Adrenal gland (tissue), 5 donors: Measurements from ENCODE around the gene MCM3AP.

Experiments
- CTCF ChIP-seq, 6 experiments: fragments of 450-650 bp in 4 of 6; fragments of 200-600 bp in 2 of 6; sonication (generic) in 1 of 6; IDR thresholded peaks; 1 replicate in 5 of 6; 2 replicates in 1 of 6; pipeline versions ENCODE4 v1.5.1 to v1.8.0; 2016 to 2021; ENCODE audit warnings: antibody characterized with exemption in 6 of 6, mild to moderate bottlenecking in 2 of 6, moderate library complexity in 1 of 6
- POLR2A ChIP-seq, 2 donors: fragments of 450-650 bp; IDR thresholded peaks; one replicate each; pipeline ENCODE4 v1.6.1; 2017; ENCODE audit warnings: antibody characterized with exemption in 2 of 2, mild to moderate bottlenecking in 2 of 2, moderate library complexity in 1 of 2
- donor health status: DM: no; HTN: no; CAD: no.

DNA sequence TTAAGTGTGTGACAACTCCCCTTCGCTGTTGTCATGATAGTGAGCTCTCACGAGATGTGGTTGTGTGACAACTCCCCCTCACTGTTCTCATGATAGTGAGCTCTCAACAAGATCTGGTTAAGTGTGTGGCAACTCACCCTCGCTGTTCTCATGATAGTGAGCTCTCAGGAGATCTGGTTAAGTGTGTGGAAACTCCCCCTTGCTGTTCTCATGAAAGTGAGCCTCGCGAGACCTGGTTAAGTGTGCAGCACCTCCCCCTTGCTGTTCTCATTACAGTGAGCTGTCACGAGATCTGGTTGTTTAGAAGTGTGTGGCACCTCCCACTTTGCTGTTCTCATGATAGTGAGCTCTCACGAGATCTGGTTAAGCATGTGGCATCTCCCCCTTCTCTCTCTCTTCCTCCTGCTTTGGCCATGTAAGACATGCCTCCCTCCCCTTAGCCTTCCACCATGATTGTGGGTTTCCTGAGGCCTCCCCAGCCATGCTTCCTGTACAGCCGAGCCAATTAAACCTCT, 31.7 kb downstream of the MCM3AP start:
- TF ChIP-seq CTCF (IDR thresholded peaks at IDR 0.05) (no peak), POLR2A (IDR thresholded peaks at IDR 0.05) (no peak)
